DND-41 (cell line): ENCODE results near the gene CCDC92B.

Experiments used
- ATAC-seq: fragments of 200-7000 bp; cut with Tn5 transposase; 3 replicates; pipeline ENCODE4 v1.9.1; 2021; ENCODE audit warnings: low read depth; ENCODE audit not compliant: insufficient read depth
- DNase-seq: peaks from one replicate; pipeline ENCODE4 v3.0.0-alpha.2; 2020
- H2AFZ ChIP-seq: 2 replicates; pipeline ENCODE4 v1.6.0; 2012; ENCODE audit warnings: low read depth, low read length
- H3K27ac ChIP-seq: 2 replicates; pipeline ENCODE4 v1.5.1; 2012; ENCODE audit warnings: low read length, inconsistent platforms
- H3K27me3 ChIP-seq: fragments of 200-600 bp; sonication (generic); 2 replicates; pipeline ENCODE4 v1.6.0; 2012; ENCODE audit warnings: low read length, mild to moderate bottlenecking, inconsistent platforms; ENCODE audit not compliant: insufficient read depth, poor library complexity
- H3K36me3 ChIP-seq: 2 replicates; pipeline ENCODE4 v1.5.1; 2012; ENCODE audit warnings: low read length, inconsistent platforms; ENCODE audit not compliant: insufficient read depth
- H3K4me1 ChIP-seq: 2 replicates; pipeline ENCODE4 v1.5.1; 2012; ENCODE audit warnings: mild to moderate bottlenecking, low read length; ENCODE audit not compliant: insufficient read depth
- H3K4me2 ChIP-seq: 2 replicates; pipeline ENCODE4 v1.6.0; 2012; ENCODE audit warnings: mild to moderate bottlenecking, moderate library complexity, low read length, inconsistent platforms; ENCODE audit not compliant: insufficient read depth
- H3K4me3 ChIP-seq, 2 experiments: fragments of 200-600 bp in 1 of 2; shearing (Covaris generic) in 1 of 2; 2 replicates each; pipeline ENCODE4 v1.5.1; 2012 to 2016; ENCODE audit warnings: inconsistent platforms in 2 of 2, low read length in 2 of 2, mild to moderate bottlenecking in 2 of 2, low read depth in 1 of 2, moderate library complexity in 1 of 2
- H3K79me2 ChIP-seq: 2 replicates; pipeline ENCODE4 v1.6.0; 2012; ENCODE audit warnings: low read length, inconsistent platforms; ENCODE audit not compliant: insufficient read depth
- H3K9ac ChIP-seq: 2 replicates; pipeline ENCODE4 v1.6.0; 2012; ENCODE audit warnings: low read depth, mild to moderate bottlenecking, inconsistent platforms, low read length, moderate library complexity
- H3K9me3 ChIP-seq: 2 replicates; pipeline ENCODE4 v1.5.1; 2012; ENCODE audit warnings: low read length, moderate library complexity, mild to moderate bottlenecking, inconsistent platforms; ENCODE audit not compliant: insufficient read depth, severe bottlenecking
- H4K20me1 ChIP-seq: 2 replicates; pipeline ENCODE4 v1.6.0; 2012; ENCODE audit warnings: low read length; ENCODE audit not compliant: insufficient read depth
- EZH2 ChIP-seq: IDR thresholded peaks from 3 replicates; pipeline ENCODE4 v1.6.1; 2012; ENCODE audit warnings: borderline replicate concordance, low read depth, mild to moderate bottlenecking, moderate library complexity, low read length, inconsistent platforms; ENCODE audit not compliant: severe bottlenecking
- TF ChIP-seq, protein P1 (sequence below): IDR thresholded peaks from 2 replicates; pipeline ENCODE4 v1.5.1; 2012; ENCODE audit warnings: borderline replicate concordance, low read length, moderate library complexity, mild to moderate bottlenecking; ENCODE audit not compliant: poor library complexity, severe bottlenecking; ENCODE audit errors: extremely low read depth

CCDC92B gene

DNA sequence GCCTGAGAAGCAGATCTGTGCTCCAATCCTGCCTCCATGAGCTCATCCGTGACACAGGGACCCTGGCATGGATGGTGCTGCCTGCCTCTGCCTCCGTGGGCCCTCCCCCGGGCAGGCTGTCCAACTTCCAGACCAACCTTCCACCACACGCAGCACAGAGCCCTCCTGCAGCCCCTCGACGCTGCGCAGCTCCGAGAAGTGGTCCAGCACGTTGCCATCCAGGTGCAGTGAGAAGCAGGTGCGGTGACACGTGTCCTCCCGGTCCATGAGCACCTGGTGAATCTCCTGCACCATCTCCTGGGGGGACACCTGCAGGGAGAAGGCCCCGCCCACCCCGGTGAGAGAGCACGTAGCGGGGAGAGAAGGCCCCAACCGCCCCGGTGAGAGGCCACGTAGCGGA, 46.3 kb downstream of the CCDC92B start:
- TF ChIP-seq EZH2 = no peak
- TF ChIP-seq, protein P1, sequence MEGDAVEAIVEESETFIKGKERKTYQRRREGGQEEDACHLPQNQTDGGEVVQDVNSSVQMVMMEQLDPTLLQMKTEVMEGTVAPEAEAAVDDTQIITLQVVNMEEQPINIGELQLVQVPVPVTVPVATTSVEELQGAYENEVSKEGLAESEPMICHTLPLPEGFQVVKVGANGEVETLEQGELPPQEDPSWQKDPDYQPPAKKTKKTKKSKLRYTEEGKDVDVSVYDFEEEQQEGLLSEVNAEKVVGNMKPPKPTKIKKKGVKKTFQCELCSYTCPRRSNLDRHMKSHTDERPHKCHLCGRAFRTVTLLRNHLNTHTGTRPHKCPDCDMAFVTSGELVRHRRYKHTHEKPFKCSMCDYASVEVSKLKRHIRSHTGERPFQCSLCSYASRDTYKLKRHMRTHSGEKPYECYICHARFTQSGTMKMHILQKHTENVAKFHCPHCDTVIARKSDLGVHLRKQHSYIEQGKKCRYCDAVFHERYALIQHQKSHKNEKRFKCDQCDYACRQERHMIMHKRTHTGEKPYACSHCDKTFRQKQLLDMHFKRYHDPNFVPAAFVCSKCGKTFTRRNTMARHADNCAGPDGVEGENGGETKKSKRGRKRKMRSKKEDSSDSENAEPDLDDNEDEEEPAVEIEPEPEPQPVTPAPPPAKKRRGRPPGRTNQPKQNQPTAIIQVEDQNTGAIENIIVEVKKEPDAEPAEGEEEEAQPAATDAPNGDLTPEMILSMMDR = no peak
- Histone ChIP-seq H3K9ac (no peak overlapping the region), H3K36me3 (peaks cover 69% of the 10 kb centered on the region), H3K4me2 (no peak overlapping the region), H3K27ac (no peak overlapping the region), H3K79me2 (peaks cover 45% of the 10 kb centered on the region), H2AFZ (no peak overlapping the region), H3K27me3 (no peaks in the 10 kb centered on the region), H3K4me1 (peaks cover 12% of the 10 kb centered on the region), H3K4me3 (no peak overlapping the region), H4K20me1 (peaks cover 60% of the 10 kb centered on the region), H3K9me3 (no peaks in the 10 kb centered on the region)
- ATAC-seq = no peak
- no peak for DNase-seq

DNA sequence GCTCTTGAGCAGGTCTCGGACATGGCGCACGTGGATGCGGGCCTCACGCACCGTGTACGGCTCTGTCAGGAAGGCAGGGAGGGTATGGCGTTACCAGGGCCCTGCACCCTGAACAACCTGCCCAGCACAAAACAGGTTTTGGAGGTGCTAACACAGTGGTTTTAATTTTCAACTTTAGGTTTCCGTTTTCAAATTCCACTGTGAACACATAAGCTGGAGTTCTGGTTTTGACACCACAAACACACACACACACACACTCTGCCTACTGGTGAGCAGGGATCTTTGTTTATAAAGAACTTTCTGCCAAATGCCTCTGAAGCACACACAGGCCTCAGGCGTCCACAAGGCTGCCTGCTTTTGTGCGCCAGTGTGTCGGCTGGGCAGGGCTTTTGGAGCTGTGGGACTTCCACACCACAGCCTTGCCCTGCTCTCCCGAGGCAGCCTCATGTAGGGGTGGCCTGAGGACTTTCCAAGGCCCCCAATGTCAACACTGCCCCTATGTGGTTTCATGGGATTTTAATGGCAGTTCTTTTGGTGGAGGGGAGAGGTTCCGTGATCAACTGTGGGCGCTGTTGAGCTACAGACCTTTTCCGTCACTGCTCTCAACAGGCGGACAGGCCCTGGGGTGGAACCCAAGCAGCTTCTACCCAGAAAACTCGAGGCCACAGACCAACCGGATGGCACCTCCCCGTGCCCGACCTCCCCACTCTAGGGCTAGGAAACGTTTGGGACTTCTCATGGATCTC, 47.3 kb downstream of the CCDC92B start:
- Histone ChIP-seq H3K27ac (no peak overlapping the region), H4K20me1 (peaks cover 52% of the 10 kb centered on the region), H3K79me2 (peaks cover 35% of the 10 kb centered on the region), H3K4me1 (peaks cover 3% of the 10 kb centered on the region; the same call in 1 of the 2 replicates), H3K4me2 (no peak overlapping the region), H3K9me3 (no peaks in the 10 kb centered on the region), H2AFZ (no peak overlapping the region), H3K9ac (no peak overlapping the region), H3K4me3 (no peak overlapping the region), H3K27me3 (no peaks in the 10 kb centered on the region), H3K36me3 (peaks cover 79% of the 10 kb centered on the region)
- ATAC-seq (no peak), DNase-seq (no peak)
- TF ChIP-seq, protein P1 = no peak
- no peak for TF ChIP-seq EZH2

DNA sequence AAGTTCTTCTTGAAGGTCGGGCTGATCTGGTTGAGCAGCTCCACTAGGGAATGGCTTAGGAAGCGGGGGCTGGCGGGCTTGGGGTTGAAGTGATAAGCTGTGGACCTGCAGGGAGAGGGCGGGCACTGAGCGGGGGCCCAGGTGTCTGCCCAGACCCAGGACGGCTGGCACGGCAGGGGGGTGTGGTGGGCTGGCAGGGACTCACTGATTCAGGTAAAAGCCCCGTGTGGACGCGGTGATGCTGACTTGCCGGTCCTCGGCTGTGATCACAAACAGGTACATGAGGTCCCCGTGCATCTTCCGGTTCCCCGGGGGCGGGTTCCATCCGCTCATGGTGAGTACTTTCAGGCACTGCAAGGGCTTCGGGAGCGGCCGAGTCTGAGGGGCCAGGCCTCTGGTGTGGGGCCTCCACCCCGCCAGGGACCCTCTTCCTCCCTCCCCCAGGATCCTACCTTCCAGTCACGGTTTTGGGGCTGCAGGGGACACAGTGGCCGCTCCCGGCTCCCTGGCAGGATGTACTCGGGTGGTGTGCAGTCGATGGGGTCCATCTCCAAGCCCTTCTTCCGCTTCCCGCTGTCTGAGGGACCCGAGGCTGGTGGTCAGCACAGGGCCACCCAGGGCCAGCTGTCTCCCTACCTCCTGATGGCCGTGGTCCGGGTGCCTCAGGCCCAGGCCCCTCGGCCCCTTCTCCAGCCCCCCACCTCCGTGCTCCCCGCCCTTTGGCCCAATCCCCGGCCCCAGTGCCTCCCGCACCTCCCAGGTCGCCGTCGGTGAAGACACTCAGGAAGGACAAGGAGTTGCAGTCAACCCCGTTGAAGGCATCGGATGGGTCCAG, 48.1 kb downstream of the CCDC92B start:
- no peaks in the 10 kb centered on the region for H3K9me3 ChIP-seq
- H4K20me1 ChIP-seq = peaks cover 47% of the 10 kb centered on the region
- no peak overlapping the region for H2AFZ ChIP-seq
- no peak overlapping the region for H3K27ac ChIP-seq
- TF ChIP-seq EZH2 = no peak
- TF ChIP-seq, protein P1 = no peak
- ATAC-seq = no peak
- H3K4me3 ChIP-seq = no peak overlapping the region
- H3K36me3 ChIP-seq = peaks cover 82% of the 10 kb centered on the region
- no peak overlapping the region for H3K9ac ChIP-seq
- H3K79me2 ChIP-seq = peaks cover 27% of the 10 kb centered on the region
- no peak for DNase-seq
- H3K27me3 ChIP-seq = no peaks in the 10 kb centered on the region
- H3K4me2 ChIP-seq = no peak overlapping the region
- H3K4me1 ChIP-seq = no peaks in the 10 kb centered on the region
